Muscle layer of duodenum (tissue), 2 donors: ENCODE results near the gene TLCD4.
"Not testable (repeated sequence)": the region's sequence is repeated elsewhere in the genome, so short reads cannot be mapped to it uniquely, and the experiment has no call there.

ENCODE experiments used
- H3K27ac ChIP-seq: one replicate; pipeline ENCODE4 v1.7.0; 2013; ENCODE audit warnings: mild to moderate bottlenecking, low read length
- H3K27me3 ChIP-seq: one replicate; pipeline ENCODE4 v1.7.0; 2013; ENCODE audit warnings: low read depth, mild to moderate bottlenecking, control low read depth, low read length
- H3K36me3 ChIP-seq, 2 donors: one replicate each; pipeline ENCODE4 v1.7.0; 2013; ENCODE audit warnings: low read length in 2 of 2, control low read depth in 1 of 2, mild to moderate bottlenecking in 1 of 2; ENCODE audit not compliant: insufficient read depth in 2 of 2, control insufficient read depth in 1 of 2
- H3K4me1 ChIP-seq, 2 donors: one replicate each; pipeline ENCODE4 v1.7.0; 2013; ENCODE audit warnings: low read length in 2 of 2, mild to moderate bottlenecking in 2 of 2, control low read depth in 1 of 2, moderate library complexity in 1 of 2; ENCODE audit not compliant: insufficient read depth in 2 of 2, control insufficient read depth in 1 of 2
- H3K4me3 ChIP-seq, 2 donors: one replicate each; pipeline ENCODE4 v1.7.0; 2013; ENCODE audit warnings: low read length in 2 of 2, low read depth in 1 of 2, mild to moderate bottlenecking in 1 of 2
- H3K9me3 ChIP-seq, 2 donors: one replicate each; pipeline ENCODE4 v1.7.0; 2013; ENCODE audit warnings: low read length in 2 of 2, control low read depth in 1 of 2, mild to moderate bottlenecking in 1 of 2; ENCODE audit not compliant: control insufficient read depth in 1 of 2
- donor health status: healthy.

Gene TLCD4

GRCh38 chr1:95154096-95154495 is 36.9 kb downstream of the TLCD4 start:
- H3K9me3 ChIP-seq = no peaks in the 10 kb centered on the region
- peaks cover 0 to 6% of the 10 kb centered on the region in 2 donors for H3K36me3 ChIP-seq
- H3K4me3 ChIP-seq = no peak overlapping the region
- no peak overlapping the region for H3K27ac ChIP-seq
- no peaks in the 10 kb centered on the region for H3K4me1 ChIP-seq
- no peaks in the 10 kb centered on the region for H3K27me3 ChIP-seq

- peaks cover 0 to 18% of the 10 kb centered on the region in 2 donors for H3K36me3 ChIP-seq
- not testable (repeated sequence) for H3K9me3 ChIP-seq, H3K4me3 ChIP-seq, H3K4me1 ChIP-seq, H3K27ac ChIP-seq, H3K27me3 ChIP-seq
These were observed 48.4 kb downstream of the TLCD4 start for GRCh38 chr1:95165569-95165968.
